Muscle of leg (tissue), 11 donors: ENCODE data around the gene CTSZ. TPM values are rescaled to one million over a fixed set of nuclear protein-coding genes. Genes with fewer than 3 reads are reported as not detected.
"Not testable (repeated sequence)": the region's sequence is repeated elsewhere in the genome, so short reads cannot be mapped to it uniquely, and the experiment has no call there.

Experiments
- DNase-seq: peaks from one replicate; pipeline ENCODE4 v3.0.0; 2013
- H3K27ac ChIP-seq: one replicate; pipeline ENCODE4 v1.5.1; 2013; ENCODE audit warnings: mild to moderate bottlenecking, low read length, control low read depth
- H3K27me3 ChIP-seq: one replicate; pipeline ENCODE4 v1.6.1; 2013; ENCODE audit warnings: low read length; ENCODE audit not compliant: control insufficient read depth, insufficient read depth
- H3K36me3 ChIP-seq: one replicate; pipeline ENCODE4 v1.6.1; 2013; ENCODE audit warnings: low read length; ENCODE audit not compliant: control insufficient read depth, insufficient read depth
- H3K4me1 ChIP-seq: one replicate; pipeline ENCODE4 v1.6.1; 2013; ENCODE audit warnings: low read length; ENCODE audit not compliant: control insufficient read depth, insufficient read depth
- H3K4me3 ChIP-seq: one replicate; pipeline ENCODE4 v1.5.1; 2013; ENCODE audit warnings: low read length, control low read depth
- H3K9me3 ChIP-seq: replicated peaks from 2 replicates; pipeline ENCODE4 v1.6.1; 2013; ENCODE audit warnings: low read depth, low read length; ENCODE audit not compliant: control insufficient read depth
- WGBS: methylation state at CpG from one replicate; pipeline ENCODE4 v1.1.5; 2013; ENCODE audit warnings: missing lambda C conversion rate; ENCODE audit not compliant: insufficient coverage; 5-methylcytosine and 5-hydroxymethylcytosine counted together
- polyA plus RNA-seq, 8 donors: library from polyadenylated mRNA; unstranded; fragments of 120-200 nt; gene quantifications; one replicate each; pipeline versions ENCODE4 v1.2.1 to v1.2.3, GENCODE V29; 2013; ENCODE audit warnings: inconsistent platforms in 1 of 8, low replicate concordance in 1 of 8; ENCODE audit not compliant: insufficient read length in 8 of 8, insufficient read depth in 1 of 8
- total RNA-seq: library from RNA; stranded (reverse); fragments of 120-200 nt; gene quantifications from one replicate; pipeline ENCODE4 v1.2.4, GENCODE V29; 2013

Gene CTSZ
- total and polyA plus RNA-seq, 9 donors: 48.1 to 99.4 (median 78.5) TPM

GRCh38 chr20:59043698-59044097 is 36.6 kb upstream of the CTSZ start:
- Histone ChIP-seq H3K4me3 (no peak overlapping the region), H3K9me3 (no peaks in the 10 kb centered on the region), H3K36me3 (peaks cover 9% of the 10 kb centered on the region), H3K4me1 (peaks cover 18% of the 10 kb centered on the region), H3K27me3 (no peaks in the 10 kb centered on the region), H3K27ac (no peak overlapping the region)
- no CpG with 5 or more reads among the region's 3 CpGs for WGBS
- no peak for DNase-seq

DNA sequence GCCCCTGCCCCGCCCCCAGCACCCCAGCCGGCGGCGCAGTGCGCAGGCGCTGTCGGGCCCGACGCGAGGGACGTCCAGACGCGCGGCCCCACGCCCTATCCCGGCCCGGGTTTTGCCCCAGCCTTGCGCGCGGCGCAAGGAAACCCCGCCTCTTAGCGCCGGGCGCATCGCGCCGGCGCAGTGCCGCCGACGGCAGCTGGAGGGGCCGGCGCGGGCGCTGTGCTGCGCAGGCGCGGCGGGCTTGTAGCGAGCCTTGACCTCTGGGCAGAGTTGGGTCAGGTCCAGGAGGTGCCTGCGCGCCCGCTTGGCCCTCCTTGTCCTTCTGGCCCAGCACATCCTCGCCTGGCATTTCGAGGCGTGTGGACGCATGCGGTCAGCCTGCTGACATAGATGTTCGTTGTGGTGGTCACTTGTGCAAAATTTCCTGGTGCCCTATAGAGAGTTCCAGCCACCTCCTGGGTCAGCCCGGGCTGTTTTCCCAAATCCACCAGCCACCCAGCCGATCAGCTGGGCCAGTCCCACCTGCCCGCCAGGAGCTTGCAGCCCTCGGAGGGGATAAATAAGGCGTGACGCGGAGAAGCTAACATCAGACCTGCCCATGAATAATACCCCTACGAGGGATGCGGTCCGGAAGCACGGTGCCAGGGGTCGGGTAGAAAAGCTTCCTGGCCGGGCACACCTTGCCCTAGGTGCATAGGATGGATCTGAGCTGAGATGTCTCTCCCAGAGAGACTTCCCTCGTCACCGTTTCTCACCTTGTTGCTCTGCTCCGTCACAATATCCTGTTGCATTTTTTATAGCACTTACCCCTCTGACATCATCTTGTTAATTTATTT is 36.0 kb upstream of the CTSZ start:
- no peaks in the 10 kb centered on the region for H3K9me3 ChIP-seq
- peak overlapping the region; percentile 78 for H3K27ac ChIP-seq
- H3K36me3 ChIP-seq: peaks cover 11% of the 10 kb centered on the region
- peak overlapping the region; percentile 95 for H3K4me3 ChIP-seq
- 7% methylated on average over 51 of the region's 66 CpGs for WGBS
- H3K4me1 ChIP-seq: peaks cover 18% of the 10 kb centered on the region
- H3K27me3 ChIP-seq: no peaks in the 10 kb centered on the region
- peak; percentile 97 for DNase-seq

GRCh38 chr20:59042151-59042795 is 35.2 kb upstream of the CTSZ start, which contains the start of gene PRELID3B:
TSS of gene PRELID3B (minus strand) at chr20:59042786. CDS start at chr20:59042730, 56 bp downstream.
- Histone ChIP-seq H3K27ac (peak within 1 kb of the TSS; percentile 80), H3K4me3 (peak within 1 kb of the TSS; percentile 95), H3K27me3 (no peaks in the 10 kb centered on the region), H3K9me3 (no peaks in the 10 kb centered on the region), H3K36me3 (peaks cover 16% of the 10 kb centered on the region), H3K4me1 (peaks cover 18% of the 10 kb centered on the region)
- 2% methylated on average over 42 of the region's 50 CpGs for WGBS
- DNase-seq: no peak

DNA sequence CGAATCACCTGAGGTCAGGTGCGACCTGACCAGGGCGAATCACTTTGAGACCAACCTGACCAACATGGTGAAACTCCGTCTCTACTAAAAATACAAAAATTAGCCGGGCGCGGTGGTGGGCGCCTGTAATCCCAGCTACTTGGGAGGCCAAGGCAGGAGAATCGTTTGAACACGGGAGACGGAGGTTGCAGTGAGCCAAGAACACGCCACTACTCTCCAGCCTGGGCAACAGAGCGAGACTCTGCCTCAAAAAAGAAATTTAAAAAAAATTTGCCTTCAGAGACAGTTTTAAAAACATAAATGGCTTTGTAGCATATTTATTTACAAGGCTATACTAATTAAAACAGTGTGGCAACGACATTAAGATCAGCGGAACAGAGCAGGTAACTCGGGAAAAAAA is 34.4 kb upstream of the CTSZ start:
- peaks cover 18% of the 10 kb centered on the region for H3K4me1 ChIP-seq
- H3K27me3 ChIP-seq, DNase-seq, H3K9me3 ChIP-seq, H3K27ac ChIP-seq, H3K4me3 ChIP-seq: not testable (repeated sequence)
- H3K36me3 ChIP-seq: peaks cover 20% of the 10 kb centered on the region
- WGBS: 75% methylated on average over 4 of the region's 16 CpGs

DNA sequence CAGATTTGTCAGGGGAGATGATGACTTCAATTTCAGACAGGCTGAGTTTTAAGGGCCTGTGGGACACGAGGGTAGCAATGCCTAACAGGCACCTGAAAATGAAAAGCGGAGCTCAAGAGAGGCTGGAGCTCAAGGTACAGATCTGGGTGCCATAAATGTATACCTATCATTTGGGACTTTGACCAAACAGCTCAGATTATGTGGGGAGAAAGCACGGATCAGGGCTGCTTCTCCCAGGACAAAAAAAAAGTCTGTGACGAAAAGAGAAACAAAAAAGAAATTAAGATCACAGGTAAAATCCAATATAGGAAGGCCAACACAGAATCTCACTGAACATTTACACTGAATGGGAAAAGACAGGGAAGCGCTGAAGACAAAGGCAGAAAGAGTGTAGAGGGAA is 33.6 kb upstream of the CTSZ start:
- H3K9me3 ChIP-seq: no peaks in the 10 kb centered on the region
- no peak for DNase-seq
- H3K27ac ChIP-seq: no peak overlapping the region
- no peak overlapping the region for H3K4me3 ChIP-seq
- peaks cover 18% of the 10 kb centered on the region for H3K4me1 ChIP-seq
- no peaks in the 10 kb centered on the region for H3K27me3 ChIP-seq
- WGBS: 79% methylated on average over 3 of the region's 5 CpGs
- H3K36me3 ChIP-seq: peaks cover 28% of the 10 kb centered on the region

- H3K36me3 ChIP-seq: peaks cover 34% of the 10 kb centered on the region
- no CpG with 5 or more reads among the region's 1 CpG for WGBS
Observed at GRCh38 chr20:59039233-59039632, 32.2 kb upstream of the CTSZ start.

DNA sequence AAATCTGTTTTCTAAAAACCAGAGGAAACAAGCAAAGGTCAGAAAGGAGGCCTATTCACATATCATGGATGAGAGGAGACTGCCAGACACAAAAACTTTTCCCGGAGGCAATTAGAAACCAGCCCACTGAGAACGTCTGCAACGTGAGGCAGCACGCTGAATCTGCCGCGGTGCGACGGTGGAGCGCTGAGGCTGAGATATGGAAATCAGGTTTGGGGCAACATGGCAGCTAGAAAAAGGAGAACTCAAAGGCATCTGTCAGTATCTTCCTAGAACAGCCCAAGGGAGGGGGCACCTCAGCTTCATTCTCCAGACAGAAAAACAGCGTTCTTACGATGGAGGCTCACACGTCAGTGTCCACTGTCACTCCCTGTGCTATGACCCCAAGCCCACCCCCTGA is 30.3 kb upstream of the CTSZ start:
- H3K36me3 ChIP-seq: peaks cover 34% of the 10 kb centered on the region
- 84% methylated on average over 9 of the region's 12 CpGs for WGBS
- no peak overlapping the region for H3K27ac ChIP-seq
- peaks cover 16% of the 10 kb centered on the region for H3K4me1 ChIP-seq
- no peak overlapping the region for H3K4me3 ChIP-seq
- DNase-seq: no peak
- H3K9me3 ChIP-seq: no peaks in the 10 kb centered on the region
- no peaks in the 10 kb centered on the region for H3K27me3 ChIP-seq

More at GRCh38 chr20:59039233-59039632, 32.2 kb upstream of the CTSZ start:
- Histone ChIP-seq H3K4me1 (peaks cover 18% of the 10 kb centered on the region), H3K9me3 (no peaks in the 10 kb centered on the region), H3K27ac (no peak overlapping the region), H3K4me3 (no peak overlapping the region), H3K27me3 (no peaks in the 10 kb centered on the region)
- DNase-seq: no peak

GRCh38 chr20:59035381-59035780 is 28.3 kb upstream of the CTSZ start:
- 93% methylated on average over 3 of the region's 3 CpGs for WGBS
- H3K9me3 ChIP-seq: no peaks in the 10 kb centered on the region
- H3K36me3 ChIP-seq: peaks cover 27% of the 10 kb centered on the region
- no peak overlapping the region for H3K27ac ChIP-seq
- H3K4me3 ChIP-seq: no peak overlapping the region
- no peaks in the 10 kb centered on the region for H3K27me3 ChIP-seq
- H3K4me1 ChIP-seq: peaks cover 12% of the 10 kb centered on the region
- no peak for DNase-seq

GRCh38 chr20:59033616-59034165 is 26.6 kb upstream of the CTSZ start:
- peaks cover 14% of the 10 kb centered on the region for H3K4me1 ChIP-seq
- H3K27ac ChIP-seq: no peak overlapping the region
- H3K36me3 ChIP-seq: peaks cover 35% of the 10 kb centered on the region
- 83% methylated on average over 2 of the region's 2 CpGs for WGBS
- H3K9me3 ChIP-seq: no peaks in the 10 kb centered on the region
- no peaks in the 10 kb centered on the region for H3K27me3 ChIP-seq
- DNase-seq: no peak
- no peak overlapping the region for H3K4me3 ChIP-seq

GRCh38 chr20:59033093-59033492 is 26.0 kb upstream of the CTSZ start:
- Histone ChIP-seq H3K4me3 (peak overlapping the region; percentile 79), H3K4me1 (peaks cover 14% of the 10 kb centered on the region), H3K36me3 (peaks cover 36% of the 10 kb centered on the region), H3K27me3 (no peaks in the 10 kb centered on the region), H3K27ac (peak overlapping the region; percentile 90), H3K9me3 (no peaks in the 10 kb centered on the region)
- DNase-seq: no peak
- WGBS: no CpG with 5 or more reads among the region's 1 CpG
